HUES6 (cell line): Measurements from ENCODE around the gene WDR59.

ENCODE experiments used
- H3K27ac ChIP-seq: 2 replicates; pipeline ENCODE4 v1.7.0; 2013; ENCODE audit warnings: low read depth, mild to moderate bottlenecking, low read length, inconsistent platforms
- H3K27me3 ChIP-seq: 2 replicates; pipeline ENCODE4 v1.6.1; 2013; ENCODE audit warnings: low read length; ENCODE audit not compliant: control insufficient read depth, insufficient read depth
- H3K36me3 ChIP-seq: 2 replicates; pipeline ENCODE4 v1.6.1; 2013; ENCODE audit warnings: low read length; ENCODE audit not compliant: control insufficient read depth, insufficient read depth
- H3K4me1 ChIP-seq: 2 replicates; pipeline ENCODE4 v1.6.1; 2013; ENCODE audit warnings: low read length; ENCODE audit not compliant: control insufficient read depth, insufficient read depth
- H3K4me3 ChIP-seq: 2 replicates; pipeline ENCODE4 v1.5.1; 2013; ENCODE audit warnings: low read depth, low read length
- H3K9ac ChIP-seq: one replicate; pipeline ENCODE4 v1.6.1; 2013; ENCODE audit warnings: mild to moderate bottlenecking, low read length
- H3K9me3 ChIP-seq: 2 replicates; pipeline ENCODE4 v1.6.1; 2013; ENCODE audit warnings: low read depth, low read length; ENCODE audit not compliant: control insufficient read depth, insufficient read depth

WDR59 gene

DNA sequence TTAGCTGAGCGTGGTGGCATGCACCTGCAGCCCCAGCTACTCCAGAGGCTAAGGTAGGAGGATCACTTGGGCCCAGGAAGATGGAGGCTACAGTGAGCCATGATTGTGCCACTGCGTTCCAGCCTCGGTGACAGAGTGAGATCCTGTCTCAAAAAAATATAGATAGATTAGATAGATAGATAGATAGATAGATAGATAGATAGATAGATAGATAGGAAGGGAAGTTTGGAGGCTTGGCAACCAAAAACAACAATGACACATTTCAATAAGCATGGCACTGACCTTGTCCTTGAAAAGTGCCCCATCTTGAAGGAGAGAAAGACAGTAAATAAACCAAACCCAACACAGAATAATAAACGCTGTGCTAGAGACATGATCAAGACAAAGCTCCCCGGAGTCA, 152.7 kb downstream of the WDR59 start:
- Histone ChIP-seq H3K4me3 (no peak overlapping the region), H3K4me1 (peaks cover 5% of the 10 kb centered on the region; the same call in 1 of the 2 replicates), H3K27ac (no peak overlapping the region), H3K9ac (no peak overlapping the region), H3K36me3 (no peaks in the 10 kb centered on the region), H3K27me3 (no peaks in the 10 kb centered on the region), H3K9me3 (peaks cover 4% of the 10 kb centered on the region; the same call in 1 of the 2 replicates)

DNA sequence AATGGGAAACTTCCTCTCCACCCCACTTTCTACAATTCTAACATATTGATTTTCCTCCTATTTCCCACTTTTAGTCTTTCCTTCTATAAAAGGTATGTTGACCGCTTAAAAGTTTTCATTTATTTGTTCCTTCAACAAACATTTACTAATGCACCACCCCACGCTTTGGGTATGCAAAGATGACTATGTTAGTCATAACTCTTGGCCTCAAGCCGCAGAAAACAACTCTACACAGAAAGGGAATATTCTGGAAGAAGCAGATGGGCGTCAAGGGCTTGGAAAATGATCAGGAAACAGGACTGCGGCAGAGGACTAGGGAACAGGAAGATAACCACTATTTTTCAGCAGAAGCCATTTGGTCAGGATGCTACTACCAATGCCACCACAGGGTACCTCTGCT, 153.5 kb downstream of the WDR59 start:
- H3K9me3 ChIP-seq: peaks cover 4% of the 10 kb centered on the region; the same call in 1 of the 2 replicates
- H3K36me3 ChIP-seq: no peaks in the 10 kb centered on the region
- H3K4me3 ChIP-seq: no peak overlapping the region
- H3K27ac ChIP-seq: no peak overlapping the region
- no peaks in the 10 kb centered on the region; the same call in 1 of the 2 replicates for H3K4me1 ChIP-seq
- no peak overlapping the region for H3K9ac ChIP-seq
- H3K27me3 ChIP-seq: no peaks in the 10 kb centered on the region

DNA sequence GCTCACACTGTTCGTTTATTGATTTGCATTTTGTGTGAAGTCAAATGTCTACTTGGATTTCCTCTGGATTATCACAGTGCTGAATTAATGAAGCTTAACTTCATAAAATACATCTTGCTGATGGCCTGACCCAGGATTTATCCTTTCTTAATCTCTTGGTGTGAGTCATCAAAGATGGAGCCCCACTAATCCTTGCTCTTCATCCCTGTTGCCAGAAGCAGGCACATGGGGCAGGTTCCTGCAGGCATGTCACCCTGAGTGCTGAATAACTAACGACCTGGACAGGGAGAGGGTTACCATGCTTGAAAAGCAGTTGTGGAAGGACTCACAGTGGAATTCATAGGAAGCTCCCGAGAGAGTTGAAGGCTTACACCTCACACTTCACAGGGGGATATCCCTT, 154.3 kb downstream of the WDR59 start:
- H3K27me3 ChIP-seq: no peaks in the 10 kb centered on the region
- H3K27ac ChIP-seq: no peak overlapping the region
- no peaks in the 10 kb centered on the region; the same call in 1 of the 2 replicates for H3K4me1 ChIP-seq
- peaks cover 4% of the 10 kb centered on the region; the same call in 1 of the 2 replicates for H3K9me3 ChIP-seq
- H3K9ac ChIP-seq: no peak overlapping the region
- H3K4me3 ChIP-seq: no peak overlapping the region
- no peaks in the 10 kb centered on the region for H3K36me3 ChIP-seq

DNA sequence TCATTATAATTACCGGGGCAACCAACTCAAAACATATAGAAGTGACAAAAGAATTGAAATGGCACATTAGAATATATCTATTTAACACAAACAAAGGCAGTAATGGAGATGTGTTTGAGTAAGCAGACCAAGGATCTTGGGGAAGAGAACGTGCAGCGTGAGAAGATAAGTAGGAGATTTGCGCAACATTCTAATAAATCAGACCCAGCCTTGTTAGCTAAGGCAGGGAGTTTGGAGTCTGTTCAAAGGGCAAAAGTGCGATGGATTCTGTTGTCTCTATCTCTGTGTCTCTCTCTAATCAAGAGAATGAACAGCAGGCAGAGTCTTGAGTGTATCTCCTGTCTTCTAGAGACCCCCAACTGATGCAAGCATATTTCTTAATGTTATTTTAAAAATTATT, 155.3 kb downstream of the WDR59 start:
- Histone ChIP-seq H3K27me3 (no peaks in the 10 kb centered on the region), H3K4me1 (no peaks in the 10 kb centered on the region; the same call in 1 of the 2 replicates), H3K36me3 (no peaks in the 10 kb centered on the region), H3K9me3 (peaks cover 4% of the 10 kb centered on the region; the same call in 1 of the 2 replicates), H3K4me3 (no peak overlapping the region), H3K9ac (no peak overlapping the region), H3K27ac (no peak overlapping the region)

DNA sequence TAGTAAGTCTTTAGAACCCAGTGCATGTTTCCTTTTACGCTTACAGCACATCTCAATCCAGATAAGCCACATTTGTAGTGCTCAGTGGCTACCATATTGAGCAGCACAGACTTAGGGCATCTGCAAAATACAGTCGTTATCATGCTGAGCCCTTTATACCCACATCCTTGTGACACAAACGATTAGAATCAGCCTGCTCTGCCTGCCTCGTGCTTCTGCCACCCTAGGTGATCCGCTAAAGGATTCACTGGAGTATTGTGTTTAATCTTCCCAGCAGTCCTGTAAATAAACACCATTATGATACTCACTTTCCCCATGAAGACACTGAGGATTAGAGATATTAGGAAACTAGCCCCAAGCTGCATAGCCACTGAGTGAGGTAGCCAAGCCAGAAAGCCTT, 159.0 kb downstream of the WDR59 start:
- H3K4me3 ChIP-seq: no peak overlapping the region
- no peak overlapping the region for H3K27ac ChIP-seq
- peaks cover 4% of the 10 kb centered on the region; the same call in 1 of the 2 replicates for H3K9me3 ChIP-seq
- no peaks in the 10 kb centered on the region for H3K36me3 ChIP-seq
- no peak overlapping the region for H3K9ac ChIP-seq
- H3K27me3 ChIP-seq: no peaks in the 10 kb centered on the region
- no peaks in the 10 kb centered on the region; the same call in 1 of the 2 replicates for H3K4me1 ChIP-seq

DNA sequence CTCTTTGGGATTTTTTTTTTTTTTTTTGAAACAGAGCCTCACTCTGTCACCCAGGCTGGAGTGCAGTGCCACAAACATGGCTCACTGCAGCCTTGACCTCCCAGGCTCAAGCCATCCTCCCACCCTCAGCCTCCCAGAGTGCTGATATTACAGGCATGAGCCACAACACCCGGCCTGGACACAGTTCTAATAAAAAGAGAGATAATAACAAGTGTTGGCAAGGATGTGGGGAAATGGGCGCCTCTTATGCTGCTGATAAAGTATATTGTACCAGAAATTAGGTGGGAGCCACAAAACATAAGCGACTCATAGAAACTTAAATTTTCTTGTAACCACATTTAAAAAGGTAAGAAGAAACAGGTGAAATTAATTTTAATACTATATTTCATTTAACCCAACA, 159.9 kb downstream of the WDR59 start:
- Histone ChIP-seq H3K4me1 (no peaks in the 10 kb centered on the region; the same call in 1 of the 2 replicates), H3K9ac (no peak overlapping the region), H3K27me3 (no peaks in the 10 kb centered on the region), H3K4me3 (no peak overlapping the region), H3K36me3 (no peaks in the 10 kb centered on the region), H3K27ac (no peak overlapping the region), H3K9me3 (peaks cover 4% of the 10 kb centered on the region; the same call in 1 of the 2 replicates)
